Natural killer cell (primary cell): Measurements from ENCODE around the gene SUCLG1. TPM values are rescaled to one million over a fixed set of nuclear protein-coding genes. Genes with fewer than 3 reads are reported as not detected.
"Not testable (repeated sequence)": the region's sequence is repeated elsewhere in the genome, so short reads cannot be mapped to it uniquely, and the experiment has no call there.

ENCODE experiments used
- ATAC-seq, 3 donors: fragments of 150-1000 bp in 2 of 3; fragments of 200-7000 bp in 1 of 3; cut with Tn5 transposase; 1 replicate in 1 of 3; 2 replicates in 2 of 3; pipeline ENCODE4 v1.10.0; 2021; ENCODE audit warnings: mild to moderate bottlenecking in 2 of 3, moderate library complexity in 2 of 3
- DNase-seq, 2 donors: peaks; one replicate each; pipeline versions ENCODE4 v3.0.0 to v3.0.0-alpha.2; 2013 to 2021; ENCODE audit warnings: mixed read lengths in 1 of 2
- H3K27ac ChIP-seq: one replicate; pipeline ENCODE4 v1.5.1; 2013; ENCODE audit warnings: mild to moderate bottlenecking, low read length
- H3K27me3 ChIP-seq: one replicate; pipeline ENCODE4 v1.6.1; 2013; ENCODE audit warnings: low read length; ENCODE audit not compliant: control insufficient read depth, insufficient read depth
- H3K36me3 ChIP-seq: one replicate; pipeline ENCODE4 v1.6.1; 2013; ENCODE audit warnings: low read length; ENCODE audit not compliant: control insufficient read depth, insufficient read depth
- H3K4me1 ChIP-seq: one replicate; pipeline ENCODE4 v1.6.1; 2013; ENCODE audit warnings: low read length; ENCODE audit not compliant: control insufficient read depth, insufficient read depth
- H3K4me3 ChIP-seq: one replicate; pipeline ENCODE4 v1.5.1; 2013; ENCODE audit warnings: low read length
- H3K9me3 ChIP-seq: one replicate; pipeline ENCODE4 v1.6.1; 2013; ENCODE audit warnings: low read length; ENCODE audit not compliant: control insufficient read depth, insufficient read depth
- H3K27ac Mint-ChIP-seq, 2 donors: one replicate each; pipeline ENCODE4 v1.8.0; 2022; ENCODE audit warnings: mild to moderate bottlenecking in 2 of 2, mixed read lengths in 2 of 2, moderate library complexity in 1 of 2
- H3K27me3 Mint-ChIP-seq, 2 donors: one replicate each; pipeline ENCODE4 v1.8.0; 2022; ENCODE audit warnings: low read depth in 2 of 2, mixed read lengths in 2 of 2
- H3K36me3 Mint-ChIP-seq: one replicate; pipeline ENCODE4 v1.8.0; 2022; ENCODE audit warnings: mixed read lengths
- H3K4me1 Mint-ChIP-seq, 2 donors: one replicate each; pipeline ENCODE4 v1.8.0; 2022; ENCODE audit warnings: mixed read lengths in 2 of 2
- H3K4me3 Mint-ChIP-seq: one replicate; pipeline ENCODE4 v1.8.0; 2022; ENCODE audit warnings: mild to moderate bottlenecking, moderate library complexity, mixed read lengths
- H3K9me3 Mint-ChIP-seq, 2 donors: one replicate each; pipeline ENCODE4 v1.8.0; 2022; ENCODE audit warnings: mixed read lengths in 2 of 2
- CTCF ChIP-seq: fragments of 200-600 bp; IDR thresholded peaks from one replicate; pipeline ENCODE4 v1.8.0; 2022; ENCODE audit warnings: antibody characterized with exemption
- WGBS: methylation state at CpG from one replicate; pipeline ENCODE4 v1.1.7; 2013; ENCODE audit warnings: missing lambda C conversion rate; ENCODE audit not compliant: insufficient coverage; 5-methylcytosine and 5-hydroxymethylcytosine counted together
- intact Hi-C: fragments of 100-400 bp; cut with micrococcal nuclease; formaldehyde crosslinking; loops from one replicate; pipeline ENCODE4 v1.14.2; 2022
- total RNA-seq, 4 donors: library from RNA; stranded (reverse); fragments of 120-200 nt in 1 of 4; gene quantifications; one replicate each; pipeline versions ENCODE4 v1.2.3 to v1.2.4, GENCODE V29; 2013 to 2022

Gene SUCLG1
- total RNA-seq, 3 donors from 2014 or later (not counting 1 experiment from before 2014, with no cell fraction given), result 53.0 to 61.7 (median 54.6) TPM

GRCh38 chr2:84474176-84474575 lies 15.1 kb upstream of the SUCLG1 start:
- no peak for ATAC-seq
- no peak for TF ChIP-seq CTCF
- H3K4me1 Mint-ChIP-seq, result no peaks in the 10 kb centered on the region
- no peak overlapping the region for H3K4me3 ChIP-seq
- peaks cover 22 to 29% of the 10 kb centered on the region in 2 donors for H3K27me3 Mint-ChIP-seq
- H3K36me3 ChIP-seq, result no peaks in the 10 kb centered on the region
- H3K27ac Mint-ChIP-seq, result no peak overlapping the region
- no peaks in the 10 kb centered on the region for H3K4me1 ChIP-seq
- no peak for DNase-seq
- H3K27me3 ChIP-seq, result no peaks in the 10 kb centered on the region
- H3K4me3 Mint-ChIP-seq, result no peak overlapping the region
- H3K36me3 Mint-ChIP-seq, result peaks cover 21% of the 10 kb centered on the region
- peaks cover 4 to 8% of the 10 kb centered on the region in 2 donors for H3K9me3 Mint-ChIP-seq
- WGBS, result 88% methylated on average over 4 of the region's 4 CpGs
- H3K9me3 ChIP-seq, result peaks cover 10% of the 10 kb centered on the region
- H3K27ac ChIP-seq, result no peak overlapping the region
- intact Hi-C loops, result no loop called here

GRCh38 chr2:84472856-84473565 lies 13.9 kb upstream of the SUCLG1 start:
- no peaks in the 10 kb centered on the region for H3K4me1 Mint-ChIP-seq
- H3K27me3 ChIP-seq, result no peaks in the 10 kb centered on the region
- H3K36me3 Mint-ChIP-seq, result peaks cover 21% of the 10 kb centered on the region
- peaks cover 22 to 29% of the 10 kb centered on the region in 2 donors for H3K27me3 Mint-ChIP-seq
- no peak for DNase-seq
- no peak overlapping the region for H3K4me3 Mint-ChIP-seq
- WGBS, result 100% methylated on average over 6 of the region's 6 CpGs
- H3K9me3 Mint-ChIP-seq, result peaks cover 4 to 8% of the 10 kb centered on the region in 2 donors
- H3K27ac ChIP-seq, result no peak overlapping the region
- intact Hi-C loops, result no loop called here
- no peak overlapping the region for H3K27ac Mint-ChIP-seq
- no peaks in the 10 kb centered on the region for H3K36me3 ChIP-seq
- no peaks in the 10 kb centered on the region for H3K4me1 ChIP-seq
- H3K9me3 ChIP-seq, result peaks cover 10% of the 10 kb centered on the region
- no peak for ATAC-seq
- TF ChIP-seq CTCF, result no peak
- H3K4me3 ChIP-seq, result no peak overlapping the region

GRCh38 chr2:84472423-84472822 lies 13.3 kb upstream of the SUCLG1 start:
- H3K9me3 Mint-ChIP-seq, H3K4me3 Mint-ChIP-seq, DNase-seq, H3K4me3 ChIP-seq, H3K27me3 ChIP-seq, H3K27ac Mint-ChIP-seq, intact Hi-C loops, H3K27ac ChIP-seq, ATAC-seq, H3K36me3 ChIP-seq, H3K4me1 Mint-ChIP-seq, H3K4me1 ChIP-seq: not testable (repeated sequence)
- Mint-ChIP-seq H3K36me3 (peaks cover 17% of the 10 kb centered on the region), H3K27me3 (peaks cover 22 to 29% of the 10 kb centered on the region in 2 donors)
- H3K9me3 ChIP-seq, result peaks cover 10% of the 10 kb centered on the region
- whole genome bisulfite sequencing, result 92% methylated on average over 2 of the region's 2 CpGs

- no peak overlapping the region for H3K4me3 Mint-ChIP-seq
- H3K27ac Mint-ChIP-seq, result no peak overlapping the region
- H3K9me3 ChIP-seq, result no peaks in the 10 kb centered on the region
- 100% methylated on average over 1 of the region's 1 CpG for WGBS
- no peak for DNase-seq
- no peaks in the 10 kb centered on the region for H3K4me1 ChIP-seq
- H3K9me3 Mint-ChIP-seq, result peaks cover 0 to 3% of the 10 kb centered on the region in 2 donors
- no peak for ATAC-seq
- no peaks in the 10 kb centered on the region for H3K27me3 ChIP-seq
- H3K27me3 Mint-ChIP-seq, result peaks cover 8 to 10% of the 10 kb centered on the region in 2 donors
- no peaks in the 10 kb centered on the region for H3K36me3 ChIP-seq
- no peak overlapping the region for H3K27ac ChIP-seq
- no peaks in the 10 kb centered on the region for H3K4me1 Mint-ChIP-seq
- H3K36me3 Mint-ChIP-seq, result no peaks in the 10 kb centered on the region
- no peak overlapping the region for H3K4me3 ChIP-seq
- no peak for TF ChIP-seq CTCF
- intact Hi-C loops, result no loop called here
These were observed 8.3 kb upstream of the SUCLG1 start for GRCh38 chr2:84467389-84467788.
